Fibroblast of mammary gland (primary cell): ENCODE results near the gene AGPAT2.

ENCODE experiments used
- DNase-seq: peaks from one replicate; pipeline ENCODE4 v3.0.0-alpha.2; 2010; ENCODE audit warnings: low read depth
- H3K4me3 ChIP-seq: 2 replicates; pipeline ENCODE4 v1.5.1; 2011; ENCODE audit warnings: low read depth, mild to moderate bottlenecking, low read length, moderate library complexity; ENCODE audit not compliant: control insufficient read depth
- TF ChIP-seq, protein P1 (sequence below): conservative IDR thresholded peaks from 2 replicates; pipeline ENCODE4 v1.5.1; 2011; ENCODE audit warnings: low read depth, low read length, inconsistent platforms; ENCODE audit not compliant: control insufficient read depth, insufficient read depth

Gene AGPAT2

DNA sequence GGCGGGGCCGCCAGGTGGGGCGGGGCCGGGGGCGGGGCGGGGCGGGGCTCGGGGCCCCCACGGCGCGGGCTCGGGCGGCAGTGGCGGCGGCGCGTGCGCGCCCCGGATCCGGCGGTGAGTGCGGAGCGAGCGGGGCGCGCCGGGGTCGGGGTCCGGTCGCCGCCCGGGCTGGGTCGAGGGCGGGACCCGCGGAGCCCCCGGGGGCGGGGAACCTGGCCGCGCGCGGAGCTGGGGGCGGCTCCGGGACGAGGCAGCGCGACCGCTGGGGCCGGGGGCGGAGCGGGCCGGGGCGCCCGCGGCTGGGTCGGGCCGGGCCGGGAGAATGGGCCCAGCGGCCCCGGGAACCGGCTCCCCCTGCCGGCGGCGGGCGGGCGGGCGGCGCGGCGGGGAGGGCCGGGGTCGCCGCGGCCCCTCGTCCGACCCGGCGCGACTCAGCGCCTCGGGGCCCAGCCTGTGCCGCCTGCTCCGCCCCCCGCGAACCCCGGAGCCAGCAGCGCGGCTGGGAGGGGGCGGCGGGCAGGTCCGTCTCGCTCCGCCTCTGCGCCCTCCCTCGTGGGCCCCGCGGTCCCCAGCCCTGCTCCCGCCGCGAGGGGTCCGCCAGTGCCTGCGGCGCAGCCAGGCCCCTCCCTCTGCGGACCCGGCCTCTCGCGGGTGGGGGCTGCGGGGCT, 21.4 kb downstream of the AGPAT2 start:
- H3K4me3 ChIP-seq = no peak overlapping the region
- no peak for DNase-seq

DNA sequence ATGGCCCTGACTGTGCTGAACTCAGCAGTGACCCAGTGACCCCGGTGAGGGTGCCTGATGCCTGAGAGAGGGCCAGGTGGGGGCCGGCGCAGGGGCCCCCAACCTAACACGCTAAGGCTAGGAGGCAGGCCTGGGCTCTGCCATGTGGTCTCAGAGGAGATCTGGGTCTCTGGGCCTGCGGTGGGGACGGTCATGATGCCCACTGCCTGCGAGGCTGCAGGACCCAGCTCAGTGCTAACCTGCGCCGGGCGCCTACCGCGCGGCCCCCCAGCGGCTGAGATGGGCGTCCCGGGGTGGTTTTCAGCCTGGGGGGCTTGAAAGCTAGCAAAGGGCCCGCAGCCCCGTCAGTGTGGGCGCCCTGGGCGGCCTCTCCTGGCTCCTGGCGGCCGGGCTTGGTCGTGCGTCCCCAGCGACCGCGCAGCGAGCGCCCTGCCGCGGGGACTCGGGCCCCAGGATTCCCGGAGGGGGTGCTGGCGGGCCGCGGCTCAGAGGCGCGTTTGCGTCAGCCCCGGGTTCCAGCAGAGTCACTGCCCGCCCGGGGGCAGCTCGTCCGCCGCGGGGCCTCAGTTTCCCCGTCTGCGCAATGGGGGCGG, 22.1 kb downstream of the AGPAT2 start:
- no peak overlapping the region for H3K4me3 ChIP-seq
- DNase-seq = no peak
- TF ChIP-seq, protein P1, sequence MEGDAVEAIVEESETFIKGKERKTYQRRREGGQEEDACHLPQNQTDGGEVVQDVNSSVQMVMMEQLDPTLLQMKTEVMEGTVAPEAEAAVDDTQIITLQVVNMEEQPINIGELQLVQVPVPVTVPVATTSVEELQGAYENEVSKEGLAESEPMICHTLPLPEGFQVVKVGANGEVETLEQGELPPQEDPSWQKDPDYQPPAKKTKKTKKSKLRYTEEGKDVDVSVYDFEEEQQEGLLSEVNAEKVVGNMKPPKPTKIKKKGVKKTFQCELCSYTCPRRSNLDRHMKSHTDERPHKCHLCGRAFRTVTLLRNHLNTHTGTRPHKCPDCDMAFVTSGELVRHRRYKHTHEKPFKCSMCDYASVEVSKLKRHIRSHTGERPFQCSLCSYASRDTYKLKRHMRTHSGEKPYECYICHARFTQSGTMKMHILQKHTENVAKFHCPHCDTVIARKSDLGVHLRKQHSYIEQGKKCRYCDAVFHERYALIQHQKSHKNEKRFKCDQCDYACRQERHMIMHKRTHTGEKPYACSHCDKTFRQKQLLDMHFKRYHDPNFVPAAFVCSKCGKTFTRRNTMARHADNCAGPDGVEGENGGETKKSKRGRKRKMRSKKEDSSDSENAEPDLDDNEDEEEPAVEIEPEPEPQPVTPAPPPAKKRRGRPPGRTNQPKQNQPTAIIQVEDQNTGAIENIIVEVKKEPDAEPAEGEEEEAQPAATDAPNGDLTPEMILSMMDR = no peak

More for the DNA sequence above, 21.4 kb downstream of the AGPAT2 start:
- TF ChIP-seq, protein P1 = no peak

DNA sequence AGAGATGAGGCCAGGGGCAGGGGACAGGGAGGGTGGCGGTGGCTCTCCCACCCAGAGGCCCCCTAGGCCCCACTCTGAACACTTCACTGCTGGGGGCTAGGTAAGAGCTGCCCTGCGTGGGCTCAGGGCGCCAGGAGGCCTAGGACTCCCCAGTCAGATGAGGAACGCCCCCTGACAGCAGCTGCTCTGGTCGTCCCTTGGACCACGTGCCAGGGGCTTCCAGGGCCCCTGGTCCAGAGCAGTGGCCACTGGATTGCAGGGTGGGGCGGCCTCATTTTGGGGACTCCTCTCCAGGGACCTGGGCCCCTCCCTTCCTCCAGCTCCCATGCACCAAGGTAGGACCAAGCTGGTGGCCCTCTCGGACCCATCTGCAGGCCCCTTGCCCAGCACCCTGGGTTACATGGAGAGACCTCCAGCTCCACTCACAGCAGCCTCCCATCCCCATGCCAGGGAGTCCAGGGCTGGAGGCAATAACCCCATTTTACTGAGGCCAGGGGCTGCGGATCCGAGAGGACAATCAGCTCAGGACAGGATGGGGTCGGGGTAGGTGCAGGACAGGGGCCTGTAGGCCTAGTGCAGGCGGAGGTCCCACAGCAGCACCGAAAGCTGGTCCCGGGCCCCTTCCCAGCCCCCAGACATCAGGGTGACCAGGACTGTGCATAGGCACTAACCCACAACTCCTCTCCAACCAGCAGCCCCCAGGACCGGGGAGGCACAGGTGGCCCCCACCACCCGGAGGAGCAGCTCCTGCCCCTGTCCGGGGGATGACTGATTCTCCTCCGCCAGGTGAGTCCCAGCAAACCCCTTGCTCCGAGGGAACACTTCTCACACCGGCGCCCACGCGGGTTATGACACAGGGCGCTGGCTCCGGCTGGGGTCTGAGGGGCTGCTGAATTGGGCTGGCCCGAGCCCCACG, 23.0 kb downstream of the AGPAT2 start:
- TF ChIP-seq, protein P1 = no peak
- no peak overlapping the region for H3K4me3 ChIP-seq
- DNase-seq = no peak

DNA sequence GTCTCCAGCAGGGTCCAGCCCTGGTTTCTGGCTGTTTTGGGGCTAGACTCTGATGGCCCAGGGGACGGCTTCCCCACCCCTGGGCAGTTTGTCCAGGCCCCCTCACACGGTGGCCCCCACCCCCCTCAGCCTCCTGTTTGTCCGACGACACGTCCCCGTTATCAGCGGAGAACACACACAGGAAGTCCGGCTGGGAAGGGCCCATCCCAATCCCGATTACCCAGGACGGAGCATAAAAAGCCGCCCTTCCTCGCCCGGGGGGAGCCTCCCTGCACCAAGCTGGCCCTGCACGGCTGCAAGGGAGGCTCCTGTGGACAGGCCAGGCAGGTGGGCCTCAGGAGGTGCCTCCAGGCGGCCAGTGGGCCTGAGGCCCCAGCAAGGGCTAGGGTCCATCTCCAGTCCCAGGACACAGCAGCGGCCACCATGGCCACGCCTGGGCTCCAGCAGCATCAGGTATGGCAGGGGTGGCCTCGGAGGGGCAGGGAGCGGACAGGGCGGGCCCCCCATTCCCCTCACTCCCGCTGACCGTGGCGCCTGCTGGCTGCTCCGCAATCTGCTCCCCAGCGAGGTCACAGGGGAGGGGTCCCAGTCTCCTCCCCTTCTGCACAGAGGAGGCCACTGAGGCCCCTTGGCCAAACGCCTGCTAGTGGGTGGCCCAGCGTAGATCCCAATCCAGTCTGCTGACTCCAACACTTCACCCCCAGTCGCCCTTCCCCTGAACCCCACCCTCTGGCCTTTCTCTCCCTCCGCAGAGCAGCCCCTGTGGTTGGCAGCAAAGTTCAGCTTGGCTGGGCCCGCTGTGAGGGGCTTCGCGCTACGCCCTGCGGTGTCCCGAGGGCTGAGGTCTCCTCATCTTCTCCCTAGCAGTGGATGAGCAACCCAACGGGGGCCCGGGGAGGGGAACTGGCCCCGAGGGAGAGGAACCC, 24.3 kb downstream of the AGPAT2 start, which contains the start of gene EGFL7:
TSS of gene EGFL7 (plus strand) at position 261 of the 926 bp plus-strand sequence. CDS start 5,367 bp downstream, outside the sequence.
- H3K4me3 ChIP-seq = no peak within 1 kb of the TSS
- TF ChIP-seq, protein P1 = no peak
- no peak for DNase-seq

DNA sequence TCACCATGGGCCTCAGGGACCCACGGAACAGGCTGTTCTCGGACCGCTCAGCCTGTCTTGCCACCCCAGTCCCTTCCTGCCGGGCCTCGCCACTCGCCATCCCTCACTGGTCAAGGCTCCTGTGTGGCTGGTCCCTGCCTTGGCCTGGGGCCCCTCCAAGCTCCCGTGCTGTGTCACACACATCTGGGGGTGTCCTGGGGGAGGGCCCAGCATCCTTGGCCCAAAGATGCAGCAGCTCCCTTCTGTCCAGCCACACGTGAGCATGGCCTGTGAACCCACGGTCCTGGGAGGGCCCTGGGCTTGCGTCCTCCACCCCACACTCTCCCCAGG, 25.0 kb downstream of the AGPAT2 start:
- TF ChIP-seq, protein P1 = no peak
- no peak overlapping the region for H3K4me3 ChIP-seq
- DNase-seq = no peak
